GM19035 (cell line): ENCODE results near the gene KLHL22.
"Not testable (repeated sequence)": the region's sequence is repeated elsewhere in the genome, so short reads cannot be mapped to it uniquely, and the experiment has no call there.

Source experiments
- ATAC-seq: cut with Tn5 transposase; IDR thresholded peaks from one replicate; pipeline ENCODE4 v1.9.1; 2021; ENCODE audit not compliant: unreplicated experiment

The KLHL22 gene

DNA sequence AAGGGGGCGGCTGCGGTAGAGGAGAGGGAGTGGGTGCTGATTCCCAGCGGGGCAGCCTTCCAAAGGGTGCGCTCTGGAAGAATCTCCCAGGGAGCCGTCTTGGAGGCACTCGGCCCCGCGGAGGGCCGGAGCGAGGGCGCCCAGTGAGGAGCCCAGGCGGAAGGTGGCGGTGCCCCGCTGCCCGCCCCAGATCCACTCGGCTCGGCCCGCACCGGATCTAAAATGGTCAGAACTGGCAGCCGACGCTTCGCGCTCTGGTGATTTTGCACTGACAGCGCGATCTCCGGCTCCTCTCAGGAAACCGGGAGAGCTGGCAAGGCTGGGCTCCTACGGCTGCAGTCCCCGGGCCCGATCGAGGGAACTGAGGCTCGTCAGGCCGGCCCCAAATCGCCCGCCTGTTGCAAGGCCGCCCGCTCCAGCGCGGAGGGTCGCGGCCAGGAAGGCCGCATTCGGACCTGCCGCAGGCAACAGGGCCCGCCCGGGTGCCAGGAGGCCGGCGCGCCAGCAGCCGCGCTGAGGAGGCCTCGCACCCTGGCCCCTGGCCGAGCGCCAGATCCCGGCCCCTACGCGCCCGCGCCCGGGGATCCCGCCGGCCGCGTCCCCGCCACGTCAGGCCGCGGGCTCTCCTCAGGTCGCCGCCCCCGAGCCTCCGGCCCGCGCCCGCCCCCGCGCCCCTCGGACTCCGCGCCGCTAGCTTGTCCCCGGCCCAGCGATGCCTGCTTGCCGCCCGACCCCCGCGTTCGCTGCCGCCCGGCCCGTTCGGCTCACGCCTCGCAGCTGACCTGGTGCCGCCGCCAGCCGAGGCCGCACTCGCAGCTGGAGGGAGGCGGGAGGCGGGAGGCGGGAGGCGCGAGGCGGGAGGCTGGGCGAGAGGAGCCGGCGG is at the start of gene KLHL22:
TSS of gene KLHL22 (minus strand) at position 818 of the 883 bp plus-strand sequence. CDS start 6,584 bp downstream, outside the sequence.
- ATAC-seq = peak; percentile 49

DNA sequence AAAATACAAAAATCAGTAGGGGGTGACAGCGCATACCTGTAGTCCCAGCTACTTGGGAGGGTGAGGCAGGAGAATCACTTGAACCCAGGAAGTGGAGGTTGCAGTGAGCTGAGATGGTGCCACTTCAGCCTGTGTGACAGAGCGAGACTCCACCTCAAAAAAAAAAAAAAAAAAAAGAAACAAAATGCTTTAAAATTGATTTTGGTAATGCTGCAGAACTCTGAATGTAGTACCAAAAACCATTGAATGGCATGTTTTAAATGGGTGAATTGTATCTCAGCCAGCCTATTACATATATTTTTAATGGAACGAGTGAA is 49.7 kb upstream of the KLHL22 start:
- ATAC-seq = not testable (repeated sequence)

- no peak for ATAC-seq
Measured at GRCh38 chr22:20542736-20543135, 47.1 kb upstream of the KLHL22 start.

GRCh38 chr22:20542055-20542454 is 46.5 kb upstream of the KLHL22 start:
- ATAC-seq = no peak

DNA sequence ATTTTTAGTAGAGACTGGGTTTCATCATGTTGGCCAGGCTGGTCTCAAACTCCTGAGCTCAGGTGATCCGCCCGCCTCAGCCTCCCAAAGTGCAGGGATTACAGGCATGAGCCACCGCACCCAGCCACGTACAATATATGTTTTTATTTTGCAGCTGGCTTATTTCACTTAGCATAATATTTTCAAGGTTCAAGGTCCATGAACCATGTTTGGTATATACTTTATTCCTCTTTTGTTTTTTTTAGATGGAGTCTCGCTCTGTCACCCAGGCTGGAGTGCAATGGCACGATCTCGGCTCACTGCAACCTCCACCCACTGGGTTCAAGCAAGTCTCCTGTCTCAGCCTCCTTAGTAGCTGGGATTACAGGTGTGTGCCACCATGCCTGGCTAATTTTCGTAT is 43.3 kb upstream of the KLHL22 start:
- not testable (repeated sequence) for ATAC-seq

- no peak for ATAC-seq
Measured at GRCh38 chr22:20537983-20538382, 42.4 kb upstream of the KLHL22 start.

DNA sequence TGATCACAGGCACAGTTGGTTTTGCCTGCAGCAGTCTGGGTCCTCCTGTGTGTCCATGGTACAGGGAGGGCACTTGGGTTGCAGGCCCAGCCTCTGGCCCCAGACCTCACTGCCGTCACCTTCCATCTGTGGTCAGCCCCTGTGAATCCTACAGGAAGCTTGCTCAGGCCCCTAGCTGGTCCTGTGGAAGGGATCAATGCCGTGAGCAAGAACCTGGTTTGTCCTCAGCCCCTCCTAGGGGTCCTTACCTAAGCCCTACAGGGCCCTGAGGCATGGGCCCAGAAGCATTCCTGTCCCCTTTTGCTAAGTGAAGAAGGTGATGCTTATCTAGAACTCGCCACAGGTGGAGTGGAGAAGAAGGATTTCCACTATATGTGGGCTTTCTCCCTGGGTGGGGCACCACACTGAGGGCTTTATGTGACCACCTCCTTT is 41.7 kb upstream of the KLHL22 start:
- ATAC-seq = no peak

GRCh38 chr22:20536590-20537324 is 41.2 kb upstream of the KLHL22 start:
- ATAC-seq = no peak

DNA sequence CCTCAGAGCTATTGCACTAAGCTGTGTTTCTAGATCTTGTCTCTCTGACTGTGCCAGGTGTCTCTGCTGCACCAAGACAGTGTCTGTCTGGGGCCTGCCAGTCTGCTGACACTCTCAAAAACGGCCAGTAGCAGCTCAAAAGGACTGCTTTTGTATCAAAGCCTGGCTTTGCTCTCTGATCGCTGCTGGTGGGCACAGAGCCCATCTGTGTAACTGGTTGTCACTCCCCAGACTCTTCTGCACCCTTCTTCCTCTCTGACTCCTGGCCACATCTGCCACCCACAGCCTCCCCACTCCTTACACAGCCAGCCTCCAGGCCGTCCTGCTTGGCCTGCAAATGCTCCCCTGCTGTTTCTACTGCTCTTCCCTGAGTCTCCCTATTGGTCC is 38.3 kb upstream of the KLHL22 start:
- no peak for ATAC-seq

GRCh38 chr22:20533095-20533878 is 37.7 kb upstream of the KLHL22 start:
- no peak for ATAC-seq

GRCh38 chr22:20532256-20532993 is 36.8 kb upstream of the KLHL22 start:
- no peak for ATAC-seq

DNA sequence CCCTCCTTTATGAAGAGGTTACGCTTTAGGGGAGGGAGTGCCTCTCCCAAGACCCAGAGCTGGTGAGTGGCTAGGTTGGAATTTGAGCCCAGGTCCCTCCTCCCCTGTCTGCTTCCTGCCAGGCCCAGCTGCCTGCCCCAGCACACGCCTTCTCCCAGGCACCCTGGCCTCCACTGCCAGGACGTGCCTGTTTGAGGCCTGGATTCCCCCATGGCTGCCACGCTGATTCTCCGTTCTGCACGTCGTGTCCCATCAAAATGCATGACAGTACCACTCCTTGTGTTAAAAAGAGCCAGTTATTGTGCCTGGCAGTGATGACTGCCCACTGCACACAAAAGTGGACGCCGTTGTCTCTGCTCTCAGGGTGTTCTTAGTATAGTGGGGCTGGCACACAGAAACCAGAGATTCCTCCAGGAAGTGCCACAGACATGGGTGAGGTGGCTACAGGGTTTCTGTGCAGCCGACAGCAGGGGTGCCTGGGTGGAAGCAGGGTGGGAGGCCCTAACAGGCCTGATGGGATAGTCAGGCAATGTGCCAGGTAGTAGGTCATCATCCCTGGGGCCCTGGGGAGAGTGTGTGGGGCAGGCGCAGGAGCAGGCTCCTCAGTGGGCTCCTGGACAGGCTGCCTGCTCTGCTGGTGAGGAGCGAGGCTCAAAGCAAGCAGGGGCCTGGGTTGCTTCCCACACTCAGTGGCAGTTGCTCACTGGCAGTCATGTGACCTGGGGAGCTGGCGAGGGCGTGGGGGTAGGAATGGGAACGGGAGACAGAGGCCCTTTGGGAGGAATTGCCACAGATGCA is 36.0 kb upstream of the KLHL22 start:
- ATAC-seq = no peak

DNA sequence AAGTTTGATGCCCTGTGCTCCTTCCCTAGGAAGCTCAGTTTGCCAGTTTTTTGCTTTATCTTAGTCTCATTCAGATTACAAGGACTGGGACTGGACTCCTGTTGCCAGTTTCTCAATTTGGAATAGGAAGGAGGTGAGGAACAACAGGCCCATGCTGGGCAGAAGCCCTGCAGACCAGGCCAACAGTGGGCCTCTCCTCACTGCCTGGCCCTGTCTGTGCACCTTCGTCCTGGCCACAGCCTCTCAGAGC is 35.5 kb upstream of the KLHL22 start:
- no peak for ATAC-seq

- ATAC-seq = no peak
Measured at GRCh38 chr22:20530368-20531153, 35.0 kb upstream of the KLHL22 start.

DNA sequence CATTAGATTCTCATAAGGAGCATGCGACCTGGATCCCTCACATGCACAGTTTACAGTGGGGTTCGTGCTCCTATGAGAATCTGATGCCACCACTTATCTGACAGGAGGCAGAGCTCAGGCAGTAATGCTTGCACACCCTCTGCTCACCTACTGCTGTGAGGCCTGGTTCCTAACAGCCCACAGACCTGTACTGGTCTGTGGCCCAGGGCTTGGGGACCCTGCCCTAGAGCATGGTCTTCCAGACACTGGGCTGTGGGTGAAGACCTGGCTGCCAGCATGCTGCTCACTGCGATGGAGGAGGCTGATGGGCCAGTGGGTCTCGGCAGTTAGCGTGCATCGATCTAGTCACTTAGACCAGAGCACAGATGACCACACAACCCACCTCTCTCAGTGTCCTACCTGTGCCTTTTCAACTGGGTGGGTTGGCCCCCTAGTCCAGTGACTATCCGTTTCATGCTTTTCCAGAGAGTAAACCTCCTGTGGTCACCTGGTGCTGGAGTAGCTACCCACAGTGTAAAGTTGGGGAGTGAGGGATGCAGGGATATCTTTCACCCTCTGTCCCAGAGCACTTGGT is 32.9 kb upstream of the KLHL22 start:
- no peak for ATAC-seq

GRCh38 chr22:20526628-20527355 is 31.2 kb upstream of the KLHL22 start:
- ATAC-seq = no peak

- no peak for ATAC-seq
Measured at GRCh38 chr22:20526305-20526627, 30.7 kb upstream of the KLHL22 start.

DNA sequence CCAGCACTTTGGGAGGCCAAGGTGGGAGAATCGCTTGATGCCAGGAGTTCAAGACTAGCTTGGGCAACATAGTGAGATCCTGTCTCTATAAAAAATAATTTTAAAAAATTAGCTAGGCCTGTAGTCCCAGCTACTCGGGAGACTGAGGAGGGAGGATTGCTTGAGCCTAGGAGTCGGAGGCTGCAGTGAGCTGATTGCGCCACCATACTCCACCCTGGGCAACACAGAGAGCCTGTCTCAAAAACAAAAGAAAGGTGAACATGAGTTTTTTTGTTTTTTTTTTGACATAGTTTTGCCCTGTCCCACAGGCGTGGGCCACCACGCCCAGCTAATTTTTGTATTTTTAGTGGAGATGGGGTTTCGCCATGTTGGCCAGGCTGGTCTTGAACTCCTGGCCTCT is 29.5 kb upstream of the KLHL22 start:
- ATAC-seq = no peak

- no peak for ATAC-seq
Measured at GRCh38 chr22:20524004-20524481, 28.4 kb upstream of the KLHL22 start.
